ENCODE data around the gene PHLDA3.

- TF ChIP-seq ZNF280D (tag by site-specific recombination; IDR thresholded peaks at IDR 0.05) = no peak
- TF ChIP-seq ZNF639 (tag by site-specific recombination; IDR thresholded peaks at IDR 0.05) = no peak
- TF ChIP-seq REST (tag by site-specific recombination; IDR thresholded peaks at IDR 0.05) = no peak
- TF ChIP-seq ZNF133 (tag by site-specific recombination; IDR thresholded peaks at IDR 0.05) = no peak
- TF ChIP-seq HOXC10 (CRISPR knock-in tag; IDR thresholded peaks at IDR 0.05) = no peak
- no peak for TF ChIP-seq ZFP37 (tag by site-specific recombination; IDR thresholded peaks at IDR 0.05)
- no peak for TF ChIP-seq PBX3 (CRISPR knock-in tag; IDR thresholded peaks at IDR 0.05)
- TF ChIP-seq ZNF423 (tag by site-specific recombination; IDR thresholded peaks at IDR 0.05) = no peak
- no peak for TF ChIP-seq ZNF114 (tag by site-specific recombination; IDR thresholded peaks at IDR 0.05)
- TF ChIP-seq ZXDB (tag by site-specific recombination; IDR thresholded peaks at IDR 0.05) = no peak
Observed at GRCh38 chr1:201434266-201434665, 34.7 kb downstream of the PHLDA3 start.
